H1 (cell line): Measurements from ENCODE around the gene TIMM10B. TPM values are rescaled to one million over a fixed set of nuclear protein-coding genes. Genes with fewer than 3 reads are reported as not detected.

Experiments used
- RAD21 ChIP-seq, 2 experiments: IDR thresholded peaks in 1 of 2; conservative IDR thresholded peaks in 1 of 2; 2 replicates each; pipeline ENCODE4 v1.6.1; 2011; ENCODE audit warnings: low read depth in 2 of 2, low read length in 2 of 2, improper control_type of control experiment in 1 of 2, inconsistent platforms in 1 of 2, mild to moderate bottlenecking in 1 of 2, moderate library complexity in 1 of 2
- polyA plus RNA-seq, 7 experiments: library from polyadenylated mRNA; depleted of rRNA in 3 of 7; stranded (reverse) in 5 of 7; unstranded in 2 of 7; fragments of >200 nt in 5 of 7; fragments of 200-250 nt in 2 of 7; gene quantifications; 1 replicate in 5 of 7; 2 replicates in 1 of 7; 4 replicates in 1 of 7; pipeline versions ENCODE4 v1.2.1 to v1.2.3, GENCODE V29; 2011 to 2013; ENCODE audit warnings: missing spikeins in 2 of 7, mixed read lengths in 2 of 7
- total RNA-seq: library from RNA; stranded (reverse); fragmentation: NEBNext Ultra II Directional; extraction: Animal tissue kit (Norgen Biotek cat#: 25700); gene quantifications from 2 replicates; pipeline ENCODE4 v1.2.1, GENCODE V29; 2021

The TIMM10B gene
- total and polyA plus RNA-seq, 2 of the 8 experiments (the other 6 are each of a cell fraction or from before 2014, with no cell fraction given), result 38.2 to 47.8 TPM

DNA sequence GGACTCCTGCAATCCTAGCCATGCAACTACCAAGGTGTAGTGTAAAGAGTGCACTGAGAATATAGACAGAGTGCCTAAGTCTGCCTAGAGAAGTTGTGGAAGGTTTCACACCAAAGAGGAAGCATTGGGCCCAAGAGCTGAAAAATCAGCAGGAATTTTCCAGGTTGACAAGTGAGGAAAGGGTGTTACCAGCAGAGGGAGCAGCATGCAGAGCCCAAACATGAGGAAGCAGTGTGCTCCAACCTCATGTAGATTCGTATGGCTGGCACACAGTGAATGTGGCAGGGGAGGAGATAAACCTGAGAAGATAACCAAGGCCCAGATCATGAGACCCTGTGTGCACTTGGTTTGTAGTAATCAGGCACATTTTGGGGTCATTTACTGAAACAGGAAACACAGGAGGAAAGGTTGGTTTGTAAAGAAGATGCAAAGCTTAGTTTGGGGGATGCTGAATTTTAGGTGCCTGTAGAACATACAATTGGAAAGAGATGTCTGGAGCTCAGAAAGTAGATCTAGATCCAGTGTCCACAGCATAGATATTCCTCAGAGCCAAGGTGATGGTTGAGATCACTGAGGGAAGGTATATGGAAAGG lies 42.2 kb upstream of the TIMM10B start (continued):
- TF ChIP-seq RAD21 (IDR thresholded peaks at IDR 0.05 in 1 of 2, conservative IDR thresholded peaks at IDR 0.05 in 1 of 2; ENCODE audit: low read depth in 2 of 2, low read length in 2 of 2), result peak; percentile 67 to 74
- TF ChIP-seq, all 59 proteins: peak for 4
